WTC11 (cell line): ENCODE results near the gene MCOLN1. TPM values are rescaled to one million over a fixed set of nuclear protein-coding genes. Genes with fewer than 3 reads are reported as not detected.

Experiments
- ARID4B ChIP-seq: sonication (generic); formaldehyde crosslinking; IDR thresholded peaks from 2 replicates; pipeline ENCODE4 v1.8.0; 2023; ENCODE audit warnings: missing genetic modification reagents, mild to moderate bottlenecking, borderline replicate concordance
- CREB1 ChIP-seq: sonication (generic); formaldehyde crosslinking; IDR thresholded peaks from 2 replicates; pipeline ENCODE4 v1.8.0; 2023; ENCODE audit warnings: mild to moderate bottlenecking, missing genetic modification reagents
- ETV6 ChIP-seq: sonication (generic); formaldehyde crosslinking; IDR thresholded peaks from 2 replicates; pipeline ENCODE4 v1.8.1; 2022; ENCODE audit warnings: mild to moderate bottlenecking, missing genetic modification reagents
- FOXK1 ChIP-seq: sonication (generic); formaldehyde crosslinking; IDR thresholded peaks from 2 replicates; pipeline ENCODE4 v1.8.0; 2022; ENCODE audit warnings: mild to moderate bottlenecking, moderate library complexity, missing genetic modification reagents
- KAT7 ChIP-seq: sonication (generic); formaldehyde crosslinking; IDR thresholded peaks from 2 replicates; pipeline ENCODE4 v1.8.1; 2023; ENCODE audit warnings: missing genetic modification reagents, mild to moderate bottlenecking, borderline replicate concordance
- SMAD4 ChIP-seq: sonication (generic); formaldehyde crosslinking; IDR thresholded peaks from 2 replicates; pipeline ENCODE4 v1.8.0; 2022; ENCODE audit warnings: mild to moderate bottlenecking, missing genetic modification reagents
- STAT6 ChIP-seq: sonication (generic); formaldehyde crosslinking; conservative IDR thresholded peaks from 2 replicates; pipeline ENCODE4 v1.8.1; 2023; ENCODE audit warnings: mild to moderate bottlenecking, low read depth, missing genetic modification reagents, moderate library complexity
- TCF7 ChIP-seq: sonication (generic); formaldehyde crosslinking; IDR thresholded peaks from 2 replicates; pipeline ENCODE4 v1.8.0; 2022; ENCODE audit warnings: mild to moderate bottlenecking, low read depth, missing genetic modification reagents, moderate library complexity
- ZNF423 ChIP-seq: fragments of 250-450 bp; sonication (Bioruptor Pico); IDR thresholded peaks from 2 replicates; pipeline ENCODE4 v2.1.2; 2022; ENCODE audit warnings: mild to moderate bottlenecking, moderate library complexity
- total RNA-seq: library from RNA; stranded (reverse); gene quantifications from 3 replicates; pipeline ENCODE4 v1.2.3, GENCODE V29; 2021
- TF ChIP-seq, protein P1 (sequence below): fragments of 250-450 bp; sonication (Bioruptor Pico); IDR thresholded peaks from 2 replicates; pipeline ENCODE4 v1.9.0; 2021; ENCODE audit warnings: mild to moderate bottlenecking
- TF ChIP-seq, protein P2 (sequence below): sonication (generic); formaldehyde crosslinking; IDR thresholded peaks from 2 replicates; pipeline ENCODE4 v1.8.1; 2022; ENCODE audit warnings: low read depth, missing genetic modification reagents, borderline replicate concordance
- TF ChIP-seq, protein P3 (sequence below): sonication (generic); formaldehyde crosslinking; IDR thresholded peaks from 2 replicates; pipeline ENCODE4 v1.8.1; 2023; ENCODE audit warnings: mild to moderate bottlenecking, missing genetic modification reagents
- TF ChIP-seq, protein P4 (sequence below): fragments of 200-600 bp; IDR thresholded peaks from 2 replicates; pipeline ENCODE4 v1.8.0; 2022; ENCODE audit warnings: antibody characterized with exemption
- TF ChIP-seq, protein P5 (sequence below): fragments of 250-450 bp; sonication (Bioruptor Pico); IDR thresholded peaks from 2 replicates; pipeline ENCODE4 v1.9.0; 2021; ENCODE audit warnings: moderate library complexity, mild to moderate bottlenecking, inconsistent platforms, borderline replicate concordance

The MCOLN1 gene
- total RNA-seq, 1 experiment from 2014 or later, result 19.7 TPM

DNA sequence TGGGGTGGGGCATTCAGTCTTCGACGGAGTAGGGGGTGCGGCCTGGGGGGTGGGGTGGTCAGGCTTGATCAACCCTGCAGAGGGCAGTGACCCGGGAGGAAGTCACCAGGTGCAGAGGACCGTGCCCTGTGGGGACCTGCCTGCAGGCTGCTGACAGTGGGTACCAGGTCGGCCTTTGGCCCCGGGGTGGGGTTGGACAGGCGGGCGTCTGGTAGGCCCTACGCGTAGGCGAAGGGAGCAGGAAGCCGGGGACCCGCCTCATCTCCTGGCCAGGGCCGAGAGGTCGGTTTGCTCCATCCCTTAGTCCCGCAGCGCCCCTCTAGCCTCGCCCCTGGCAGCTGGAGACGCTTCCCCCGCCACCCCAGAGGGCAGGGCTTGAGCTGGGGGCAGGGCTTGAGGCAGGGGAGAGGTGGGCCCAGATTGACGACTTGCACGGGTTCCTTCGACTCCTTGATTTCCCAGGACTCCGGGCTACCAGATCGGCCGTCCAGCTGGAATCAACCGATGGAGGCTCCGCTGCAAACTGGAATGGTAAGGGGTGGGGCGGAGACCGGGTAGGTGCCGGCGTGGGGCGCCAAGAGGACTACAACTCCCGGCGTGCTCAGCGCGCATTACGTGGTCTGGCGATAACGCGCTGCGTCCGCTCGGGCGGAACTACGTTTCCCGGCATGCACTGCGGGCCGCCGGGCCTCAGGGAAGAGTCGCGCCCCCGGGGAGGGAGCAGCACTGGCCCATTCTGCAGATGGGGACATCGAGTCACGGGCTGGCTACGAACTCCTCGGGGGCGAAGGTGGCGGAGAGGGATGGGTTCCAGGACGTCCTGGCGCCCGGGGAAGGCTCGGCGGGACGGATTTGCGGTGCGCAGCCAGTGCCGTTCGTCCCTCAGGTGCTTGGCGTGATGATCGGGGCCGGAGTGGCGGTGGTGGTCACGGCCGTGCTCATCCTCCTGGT, 12.9 kb downstream of the MCOLN1 start, which contains the start of gene PNPLA6 (continued):
- TF ChIP-seq STAT6 (CRISPR knock-in tag) (no peak), TCF7 (no peak), SMAD4 (CRISPR knock-in tag) (no peak), KAT7 (no peak), CREB1 (CRISPR knock-in tag) (0 out of 2 replicates have a peak, but pooled peaks have one; percentile 13), ZNF423 (CRISPR knock-in tag) (no peak), FOXK1 (peak; percentile 37; the same call in 1 of the 2 replicates), ARID4B (no peak; the same call in 1 of the 2 replicates), ETV6 (peak; percentile 86; the same call in 1 of the 2 replicates)
- TF ChIP-seq, protein P1, sequence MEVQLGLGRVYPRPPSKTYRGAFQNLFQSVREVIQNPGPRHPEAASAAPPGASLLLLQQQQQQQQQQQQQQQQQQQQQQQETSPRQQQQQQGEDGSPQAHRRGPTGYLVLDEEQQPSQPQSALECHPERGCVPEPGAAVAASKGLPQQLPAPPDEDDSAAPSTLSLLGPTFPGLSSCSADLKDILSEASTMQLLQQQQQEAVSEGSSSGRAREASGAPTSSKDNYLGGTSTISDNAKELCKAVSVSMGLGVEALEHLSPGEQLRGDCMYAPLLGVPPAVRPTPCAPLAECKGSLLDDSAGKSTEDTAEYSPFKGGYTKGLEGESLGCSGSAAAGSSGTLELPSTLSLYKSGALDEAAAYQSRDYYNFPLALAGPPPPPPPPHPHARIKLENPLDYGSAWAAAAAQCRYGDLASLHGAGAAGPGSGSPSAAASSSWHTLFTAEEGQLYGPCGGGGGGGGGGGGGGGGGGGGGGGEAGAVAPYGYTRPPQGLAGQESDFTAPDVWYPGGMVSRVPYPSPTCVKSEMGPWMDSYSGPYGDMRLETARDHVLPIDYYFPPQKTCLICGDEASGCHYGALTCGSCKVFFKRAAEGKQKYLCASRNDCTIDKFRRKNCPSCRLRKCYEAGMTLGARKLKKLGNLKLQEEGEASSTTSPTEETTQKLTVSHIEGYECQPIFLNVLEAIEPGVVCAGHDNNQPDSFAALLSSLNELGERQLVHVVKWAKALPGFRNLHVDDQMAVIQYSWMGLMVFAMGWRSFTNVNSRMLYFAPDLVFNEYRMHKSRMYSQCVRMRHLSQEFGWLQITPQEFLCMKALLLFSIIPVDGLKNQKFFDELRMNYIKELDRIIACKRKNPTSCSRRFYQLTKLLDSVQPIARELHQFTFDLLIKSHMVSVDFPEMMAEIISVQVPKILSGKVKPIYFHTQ (CRISPR knock-in tag), result 0 out of 2 replicates have a peak, but pooled peaks have one; percentile 63
- TF ChIP-seq, protein P2, sequence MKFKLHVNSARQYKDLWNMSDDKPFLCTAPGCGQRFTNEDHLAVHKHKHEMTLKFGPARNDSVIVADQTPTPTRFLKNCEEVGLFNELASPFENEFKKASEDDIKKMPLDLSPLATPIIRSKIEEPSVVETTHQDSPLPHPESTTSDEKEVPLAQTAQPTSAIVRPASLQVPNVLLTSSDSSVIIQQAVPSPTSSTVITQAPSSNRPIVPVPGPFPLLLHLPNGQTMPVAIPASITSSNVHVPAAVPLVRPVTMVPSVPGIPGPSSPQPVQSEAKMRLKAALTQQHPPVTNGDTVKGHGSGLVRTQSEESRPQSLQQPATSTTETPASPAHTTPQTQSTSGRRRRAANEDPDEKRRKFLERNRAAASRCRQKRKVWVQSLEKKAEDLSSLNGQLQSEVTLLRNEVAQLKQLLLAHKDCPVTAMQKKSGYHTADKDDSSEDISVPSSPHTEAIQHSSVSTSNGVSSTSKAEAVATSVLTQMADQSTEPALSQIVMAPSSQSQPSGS (CRISPR knock-in tag), result no peak
- TF ChIP-seq, protein P3, sequence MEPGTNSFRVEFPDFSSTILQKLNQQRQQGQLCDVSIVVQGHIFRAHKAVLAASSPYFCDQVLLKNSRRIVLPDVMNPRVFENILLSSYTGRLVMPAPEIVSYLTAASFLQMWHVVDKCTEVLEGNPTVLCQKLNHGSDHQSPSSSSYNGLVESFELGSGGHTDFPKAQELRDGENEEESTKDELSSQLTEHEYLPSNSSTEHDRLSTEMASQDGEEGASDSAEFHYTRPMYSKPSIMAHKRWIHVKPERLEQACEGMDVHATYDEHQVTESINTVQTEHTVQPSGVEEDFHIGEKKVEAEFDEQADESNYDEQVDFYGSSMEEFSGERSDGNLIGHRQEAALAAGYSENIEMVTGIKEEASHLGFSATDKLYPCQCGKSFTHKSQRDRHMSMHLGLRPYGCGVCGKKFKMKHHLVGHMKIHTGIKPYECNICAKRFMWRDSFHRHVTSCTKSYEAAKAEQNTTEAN (CRISPR knock-in tag), result no peak
- TF ChIP-seq, protein P4, sequence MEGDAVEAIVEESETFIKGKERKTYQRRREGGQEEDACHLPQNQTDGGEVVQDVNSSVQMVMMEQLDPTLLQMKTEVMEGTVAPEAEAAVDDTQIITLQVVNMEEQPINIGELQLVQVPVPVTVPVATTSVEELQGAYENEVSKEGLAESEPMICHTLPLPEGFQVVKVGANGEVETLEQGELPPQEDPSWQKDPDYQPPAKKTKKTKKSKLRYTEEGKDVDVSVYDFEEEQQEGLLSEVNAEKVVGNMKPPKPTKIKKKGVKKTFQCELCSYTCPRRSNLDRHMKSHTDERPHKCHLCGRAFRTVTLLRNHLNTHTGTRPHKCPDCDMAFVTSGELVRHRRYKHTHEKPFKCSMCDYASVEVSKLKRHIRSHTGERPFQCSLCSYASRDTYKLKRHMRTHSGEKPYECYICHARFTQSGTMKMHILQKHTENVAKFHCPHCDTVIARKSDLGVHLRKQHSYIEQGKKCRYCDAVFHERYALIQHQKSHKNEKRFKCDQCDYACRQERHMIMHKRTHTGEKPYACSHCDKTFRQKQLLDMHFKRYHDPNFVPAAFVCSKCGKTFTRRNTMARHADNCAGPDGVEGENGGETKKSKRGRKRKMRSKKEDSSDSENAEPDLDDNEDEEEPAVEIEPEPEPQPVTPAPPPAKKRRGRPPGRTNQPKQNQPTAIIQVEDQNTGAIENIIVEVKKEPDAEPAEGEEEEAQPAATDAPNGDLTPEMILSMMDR, result no peak
- TF ChIP-seq, protein P5, sequence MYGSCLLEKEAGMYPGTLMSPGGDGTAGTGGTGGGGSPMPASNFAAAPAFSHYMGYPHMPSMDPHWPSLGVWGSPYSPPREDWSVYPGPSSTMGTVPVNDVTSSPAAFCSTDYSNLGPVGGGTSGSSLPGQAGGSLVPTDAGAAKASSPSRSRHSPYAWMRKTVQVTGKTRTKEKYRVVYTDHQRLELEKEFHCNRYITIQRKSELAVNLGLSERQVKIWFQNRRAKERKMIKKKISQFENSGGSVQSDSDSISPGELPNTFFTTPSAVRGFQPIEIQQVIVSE (CRISPR knock-in tag), result no peak
